ENCODE measurements around the gene GLIS1. TPM values are rescaled to one million over a fixed set of nuclear protein-coding genes. Genes with fewer than 3 reads are reported as not detected.

Gene GLIS1
- total and polyA plus RNA-seq, 2 experiments from 2014 or later = 0.13 to 1.3 TPM

DNA sequence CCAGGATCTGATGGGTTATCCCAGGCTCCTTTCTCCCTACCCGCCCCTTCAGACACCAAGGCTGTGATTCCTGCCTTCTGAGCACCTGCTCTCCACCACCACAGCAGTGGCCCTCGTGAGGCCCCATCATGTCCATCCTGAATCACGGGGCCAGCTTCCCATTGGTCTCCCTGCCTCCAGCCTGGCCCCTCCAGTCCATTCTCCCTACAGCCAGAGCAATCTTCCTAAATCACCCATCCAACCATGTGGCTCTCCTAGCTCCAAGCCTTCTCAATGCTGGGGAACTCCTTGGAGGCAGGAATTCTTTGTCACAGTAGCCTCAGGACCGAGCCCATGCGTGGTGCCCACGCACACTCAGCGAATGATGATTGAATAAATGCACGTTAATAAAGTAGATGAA, 8.9 kb upstream of the GLIS1 start:
- Histone ChIP-seq H3K36me3 (replicated peaks; ENCODE audit: insufficient read depth, low read depth) (no peaks in the 10 kb centered on the region), H3K9me3 (ENCODE audit: low read depth) (no peaks in the 10 kb centered on the region), H3K4me1 (ENCODE audit: insufficient read depth) (no peaks in the 10 kb centered on the region), H4K20me1 (ENCODE audit: insufficient read depth, poor library complexity, severe bottlenecking) (no peaks in the 10 kb centered on the region), H2AFZ (no peak overlapping the region), H3K9me2 (replicated peaks; ENCODE audit: insufficient read depth) (no peaks in the 10 kb centered on the region), H3K27ac (no peak overlapping the region), H3K4me3 (no peak overlapping the region), H3K79me2 (no peaks in the 10 kb centered on the region), H3K4me2 (no peak overlapping the region), H3K27me3 (peaks cover 2% of the 10 kb centered on the region)
- WGBS (ENCODE audit: low lambda C conversion rate, missing lambda C conversion rate) = 90% methylated on average over 8 of the region's 8 CpGs
- TF ChIP-seq EZH2phosphoT487 (IDR thresholded peaks at IDR 0.05; ENCODE audit: low read depth, severe bottlenecking, unreplicated experiment) (no peak), EZH2 (IDR thresholded peaks at IDR 0.05; ENCODE audit: borderline replicate concordance) (no peak)
- TF ChIP-seq, protein P1, sequence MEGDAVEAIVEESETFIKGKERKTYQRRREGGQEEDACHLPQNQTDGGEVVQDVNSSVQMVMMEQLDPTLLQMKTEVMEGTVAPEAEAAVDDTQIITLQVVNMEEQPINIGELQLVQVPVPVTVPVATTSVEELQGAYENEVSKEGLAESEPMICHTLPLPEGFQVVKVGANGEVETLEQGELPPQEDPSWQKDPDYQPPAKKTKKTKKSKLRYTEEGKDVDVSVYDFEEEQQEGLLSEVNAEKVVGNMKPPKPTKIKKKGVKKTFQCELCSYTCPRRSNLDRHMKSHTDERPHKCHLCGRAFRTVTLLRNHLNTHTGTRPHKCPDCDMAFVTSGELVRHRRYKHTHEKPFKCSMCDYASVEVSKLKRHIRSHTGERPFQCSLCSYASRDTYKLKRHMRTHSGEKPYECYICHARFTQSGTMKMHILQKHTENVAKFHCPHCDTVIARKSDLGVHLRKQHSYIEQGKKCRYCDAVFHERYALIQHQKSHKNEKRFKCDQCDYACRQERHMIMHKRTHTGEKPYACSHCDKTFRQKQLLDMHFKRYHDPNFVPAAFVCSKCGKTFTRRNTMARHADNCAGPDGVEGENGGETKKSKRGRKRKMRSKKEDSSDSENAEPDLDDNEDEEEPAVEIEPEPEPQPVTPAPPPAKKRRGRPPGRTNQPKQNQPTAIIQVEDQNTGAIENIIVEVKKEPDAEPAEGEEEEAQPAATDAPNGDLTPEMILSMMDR (IDR thresholded peaks at IDR 0.05; ENCODE audit: poor library complexity) = no peak
- DNase-seq (ENCODE audit: low spot score) = no peak

DNA sequence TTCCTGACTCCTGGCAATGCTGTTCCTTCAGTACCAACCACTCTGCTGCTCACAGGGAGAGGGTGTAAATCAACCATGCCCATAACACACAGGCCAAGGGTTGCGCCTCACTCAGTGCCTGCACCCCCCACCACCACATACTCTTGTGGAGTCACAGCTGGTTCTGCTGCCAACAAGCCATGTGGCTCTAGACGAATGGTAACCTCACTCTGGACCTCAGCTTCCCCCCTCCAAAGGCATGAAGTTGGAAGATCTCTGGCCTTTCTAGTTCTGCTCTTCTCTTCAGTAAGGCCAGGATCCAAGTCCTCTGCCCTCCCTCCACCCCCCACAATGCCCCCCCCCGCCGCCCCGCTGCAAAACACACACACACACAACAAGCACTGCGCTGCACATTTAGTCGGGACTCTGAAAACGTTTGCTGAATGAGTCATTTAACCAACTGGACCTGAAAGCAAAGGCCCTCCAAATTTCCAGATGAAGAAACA, 1.7 kb upstream of the GLIS1 start:
- peaks cover 46% of the 10 kb centered on the region for H3K27me3 ChIP-seq
- no peak overlapping the region for H3K4me2 ChIP-seq
- no peaks in the 10 kb centered on the region for H3K36me3 ChIP-seq (replicated peaks; ENCODE audit: insufficient read depth, low read depth)
- no peaks in the 10 kb centered on the region for H4K20me1 ChIP-seq (ENCODE audit: insufficient read depth, poor library complexity, severe bottlenecking)
- H3K4me1 ChIP-seq (ENCODE audit: insufficient read depth) = peaks cover 14% of the 10 kb centered on the region
- no peak overlapping the region for H3K27ac ChIP-seq
- H3K9me2 ChIP-seq (replicated peaks; ENCODE audit: insufficient read depth) = no peaks in the 10 kb centered on the region
- no peaks in the 10 kb centered on the region for H3K9me3 ChIP-seq (ENCODE audit: low read depth)
- TF ChIP-seq EZH2phosphoT487 (IDR thresholded peaks at IDR 0.05; ENCODE audit: low read depth, severe bottlenecking, unreplicated experiment) = no peak
- TF ChIP-seq, protein P1 (IDR thresholded peaks at IDR 0.05; ENCODE audit: poor library complexity) = no peak
- no peak for TF ChIP-seq EZH2 (IDR thresholded peaks at IDR 0.05; ENCODE audit: borderline replicate concordance)
- 70% methylated on average over 7 of the region's 8 CpGs for WGBS (ENCODE audit: low lambda C conversion rate, missing lambda C conversion rate)
- no peak overlapping the region for H2AFZ ChIP-seq
- H3K79me2 ChIP-seq = no peaks in the 10 kb centered on the region
- DNase-seq (ENCODE audit: low spot score) = no peak
- no peak overlapping the region for H3K4me3 ChIP-seq

DNA sequence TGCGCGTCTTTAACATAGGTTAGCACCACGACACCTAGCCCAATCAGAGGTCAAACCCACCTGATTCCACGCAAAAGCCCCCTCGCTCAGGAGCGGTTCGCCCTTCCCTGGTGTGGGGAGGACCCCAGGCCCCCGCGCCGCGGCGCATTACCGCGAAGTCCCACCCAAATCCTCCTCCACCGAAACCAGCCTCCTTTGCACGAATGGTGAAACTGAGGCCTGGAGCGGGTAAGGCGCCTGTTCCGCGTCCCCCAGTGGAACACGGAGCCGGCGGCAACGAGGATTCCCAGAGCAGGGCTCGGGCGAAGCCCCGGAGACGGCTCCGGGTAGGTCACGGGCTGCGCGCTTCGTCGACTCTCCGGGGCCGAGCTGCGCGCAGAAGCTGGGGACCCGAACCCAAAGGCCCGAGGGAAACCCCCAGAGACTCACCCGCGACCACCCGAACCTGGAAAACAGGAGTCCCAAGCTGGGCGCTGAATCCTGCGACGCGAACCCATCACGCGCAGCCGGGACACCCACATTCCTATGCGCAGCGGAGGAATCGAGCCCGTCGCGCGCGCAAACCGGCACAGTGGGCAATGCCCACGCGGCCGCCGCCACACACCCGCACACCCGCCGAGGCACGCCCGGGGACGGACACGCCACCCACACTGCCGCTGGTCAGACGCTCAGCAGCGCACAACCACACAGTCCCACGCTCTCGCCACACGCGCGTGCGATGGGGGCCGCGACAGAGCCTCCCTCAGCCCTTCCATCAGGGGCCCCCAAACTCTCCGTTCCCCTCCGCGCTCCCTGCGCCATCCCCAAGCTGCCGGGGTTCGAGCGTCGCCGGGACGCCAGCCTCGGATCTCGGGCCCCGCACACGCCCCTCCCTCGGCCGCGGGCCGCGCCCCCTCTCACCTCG, 507 bp downstream of the GLIS1 start:
- Histone ChIP-seq H4K20me1 (ENCODE audit: insufficient read depth, poor library complexity, severe bottlenecking) (no peaks in the 10 kb centered on the region), H2AFZ (peak overlapping the region; percentile 52), H3K27ac (no peak overlapping the region), H3K79me2 (no peaks in the 10 kb centered on the region), H3K4me3 (peak overlapping the region; percentile 64), H3K36me3 (replicated peaks; ENCODE audit: insufficient read depth, low read depth) (no peaks in the 10 kb centered on the region), H3K27me3 (peaks cover 60% of the 10 kb centered on the region), H3K4me2 (peak overlapping the region; percentile 99), H3K4me1 (ENCODE audit: insufficient read depth) (peaks cover 25% of the 10 kb centered on the region), H3K9me2 (replicated peaks; ENCODE audit: insufficient read depth) (no peaks in the 10 kb centered on the region), H3K9me3 (ENCODE audit: low read depth) (no peaks in the 10 kb centered on the region)
- peak; percentile 48 for TF ChIP-seq EZH2phosphoT487 (IDR thresholded peaks at IDR 0.05; ENCODE audit: low read depth, severe bottlenecking, unreplicated experiment)
- TF ChIP-seq, protein P1 (IDR thresholded peaks at IDR 0.05; ENCODE audit: poor library complexity) = no peak
- TF ChIP-seq EZH2 (IDR thresholded peaks at IDR 0.05; ENCODE audit: borderline replicate concordance) = peak; percentile 45
- peak; percentile 23 for DNase-seq (ENCODE audit: low spot score)
- 6% methylated on average over 67 of the region's 101 CpGs for WGBS (ENCODE audit: low lambda C conversion rate, missing lambda C conversion rate)
